HG02884 (cell line): Measurements from ENCODE around the gene EFNA3.

ENCODE experiments used
- ATAC-seq: cut with Tn5 transposase; IDR thresholded peaks from one replicate; pipeline ENCODE4 v1.9.1; 2021; ENCODE audit warnings: mild to moderate bottlenecking, moderate library complexity; ENCODE audit not compliant: unreplicated experiment

The EFNA3 gene

DNA sequence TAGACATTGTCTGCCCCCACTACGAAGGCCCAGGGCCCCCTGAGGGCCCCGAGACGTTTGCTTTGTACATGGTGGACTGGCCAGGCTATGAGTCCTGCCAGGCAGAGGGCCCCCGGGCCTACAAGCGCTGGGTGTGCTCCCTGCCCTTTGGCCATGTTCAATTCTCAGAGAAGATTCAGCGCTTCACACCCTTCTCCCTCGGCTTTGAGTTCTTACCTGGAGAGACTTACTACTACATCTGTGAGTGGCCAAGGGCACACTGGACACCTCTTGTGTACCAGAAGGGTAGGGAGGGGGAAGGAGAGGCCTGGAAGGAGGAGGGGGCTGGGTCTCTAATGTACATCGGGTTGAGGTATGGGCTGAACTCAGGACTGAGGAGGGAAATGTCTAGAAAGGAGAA lies 11.9 kb upstream of the EFNA3 start:
- no peak for ATAC-seq

DNA sequence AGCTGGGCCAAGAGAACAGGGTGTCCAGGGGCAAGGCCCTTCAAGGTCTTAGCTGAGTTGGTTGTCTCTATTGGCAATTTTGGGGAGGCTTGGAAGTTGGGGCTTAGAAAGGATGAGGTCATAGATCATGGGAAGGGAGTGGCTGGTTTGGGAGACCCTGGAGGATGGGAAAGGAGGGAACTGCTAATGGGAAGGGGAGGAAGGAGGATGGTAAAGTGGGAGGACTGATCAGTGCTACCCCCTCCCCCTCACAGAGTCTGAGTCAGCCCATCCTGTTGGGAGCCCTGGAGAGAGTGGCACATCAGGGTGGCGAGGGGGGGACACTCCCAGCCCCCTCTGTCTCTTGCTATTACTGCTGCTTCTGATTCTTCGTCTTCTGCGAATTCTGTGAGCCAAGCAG lies 10.0 kb upstream of the EFNA3 start:
- no peak for ATAC-seq

DNA sequence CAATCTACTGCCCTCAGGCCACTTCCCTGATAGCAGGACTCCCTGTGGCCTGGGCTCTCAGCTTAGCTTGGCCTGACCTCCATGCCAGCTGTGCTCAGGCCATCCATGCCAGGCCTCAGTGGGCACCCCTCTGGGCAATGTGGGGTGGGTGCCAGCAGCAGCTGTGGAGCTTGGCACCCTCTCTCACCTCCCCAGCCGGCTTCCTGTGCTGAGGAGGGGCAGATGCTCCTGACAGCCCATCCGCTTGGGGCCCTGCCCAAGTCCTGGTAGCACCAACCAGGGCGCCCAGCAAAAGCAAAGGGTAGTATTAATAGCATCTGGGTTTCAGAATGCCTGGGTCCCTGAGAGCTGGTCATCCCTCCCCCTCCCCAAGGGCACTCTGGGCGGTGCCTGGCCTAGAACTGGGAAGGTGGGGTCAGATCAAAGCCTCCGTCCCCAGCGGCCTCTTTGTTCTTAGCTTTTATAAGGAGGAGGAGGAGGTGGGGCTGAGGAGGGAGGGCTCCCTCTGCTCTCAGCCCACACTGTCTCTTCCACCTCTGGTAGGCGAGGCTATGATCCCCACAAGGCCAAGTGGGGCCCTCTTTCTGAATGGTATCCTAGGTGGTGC lies 9.0 kb upstream of the EFNA3 start:
- ATAC-seq = no peak

DNA sequence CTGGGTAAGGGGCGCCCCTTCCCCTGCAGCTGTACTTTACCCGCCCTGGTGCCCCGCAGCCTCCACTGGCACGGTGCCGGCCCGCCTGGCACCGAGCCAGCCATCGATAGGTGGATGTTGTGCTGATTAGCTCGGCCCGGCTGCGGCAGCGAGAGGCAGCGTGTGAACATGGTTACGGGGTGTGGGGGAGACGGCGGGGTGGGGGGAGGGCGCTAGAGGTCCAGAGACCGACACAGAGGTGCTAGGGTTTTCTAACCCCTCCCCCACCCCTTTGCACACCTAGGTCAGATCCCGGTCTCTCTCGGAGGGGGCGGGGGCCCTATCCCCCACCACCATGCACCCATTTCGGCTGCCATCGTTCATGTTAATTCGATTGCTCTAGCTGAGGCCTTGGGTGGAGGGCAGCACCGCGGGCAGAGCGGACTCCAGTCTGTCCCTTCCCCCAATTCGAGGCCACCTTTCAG lies 8.4 kb upstream of the EFNA3 start:
- ATAC-seq = no peak

DNA sequence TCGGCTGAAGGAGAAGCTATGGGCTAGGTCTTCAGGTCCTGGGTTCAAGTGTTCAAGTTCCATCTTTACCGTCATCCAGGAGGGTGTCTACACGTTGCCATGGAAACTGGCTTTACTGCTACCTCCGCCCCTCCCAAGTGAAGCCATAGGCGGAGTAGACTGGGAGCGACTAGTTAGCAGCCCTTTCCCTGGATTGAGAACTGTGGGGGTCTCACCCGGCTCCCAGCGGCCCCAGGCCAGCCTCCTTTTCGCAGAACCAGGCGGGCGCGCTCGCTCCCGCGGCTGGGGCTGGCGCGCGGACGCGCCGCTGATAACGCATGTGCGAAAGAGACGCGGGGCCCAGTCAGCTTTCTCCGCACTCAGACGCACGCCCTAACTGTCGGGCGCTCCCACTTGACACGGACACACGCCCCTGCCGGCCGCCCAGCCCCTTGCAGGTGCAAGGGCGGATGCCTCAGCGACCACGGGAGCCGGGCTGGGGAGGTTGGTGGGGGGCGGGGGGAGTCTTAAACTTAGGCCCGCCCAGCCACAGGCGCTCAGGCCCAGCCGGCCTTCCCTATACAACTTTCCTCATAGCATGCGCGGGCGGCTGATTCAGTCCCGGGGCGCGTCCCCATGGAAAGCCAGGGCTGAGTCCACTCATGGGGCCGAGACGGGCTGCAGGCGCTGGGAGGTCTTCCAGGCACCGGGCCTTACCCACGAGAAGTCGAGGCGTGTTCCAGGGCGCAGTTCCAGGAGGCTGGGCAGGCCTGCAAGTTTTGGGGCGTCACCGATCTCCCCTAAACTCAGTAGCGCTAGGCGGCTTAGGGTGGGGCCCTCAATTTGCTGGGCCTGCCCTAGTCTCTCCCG lies 7.7 kb upstream of the EFNA3 start:
- no peak for ATAC-seq

DNA sequence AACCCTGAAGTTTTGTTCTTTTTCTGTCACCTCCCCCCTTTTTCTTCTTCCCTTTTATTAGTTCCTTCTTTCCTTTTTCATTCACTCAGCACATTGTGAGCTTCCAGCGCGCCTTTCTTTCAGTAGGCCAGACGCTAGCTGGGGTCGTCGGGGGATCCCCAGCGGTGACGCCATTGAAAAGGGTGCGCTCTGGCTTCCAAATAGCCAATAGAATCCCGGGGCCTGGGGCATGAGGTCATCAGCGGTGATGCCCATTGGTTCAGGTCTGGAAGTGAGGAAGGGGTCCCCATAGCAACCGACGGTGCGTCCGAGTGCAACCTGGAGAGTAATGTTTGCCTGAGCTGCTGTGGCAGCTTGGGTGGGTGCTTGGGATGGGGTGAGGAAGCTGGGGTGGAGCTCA lies 6.9 kb upstream of the EFNA3 start:
- no peak for ATAC-seq

DNA sequence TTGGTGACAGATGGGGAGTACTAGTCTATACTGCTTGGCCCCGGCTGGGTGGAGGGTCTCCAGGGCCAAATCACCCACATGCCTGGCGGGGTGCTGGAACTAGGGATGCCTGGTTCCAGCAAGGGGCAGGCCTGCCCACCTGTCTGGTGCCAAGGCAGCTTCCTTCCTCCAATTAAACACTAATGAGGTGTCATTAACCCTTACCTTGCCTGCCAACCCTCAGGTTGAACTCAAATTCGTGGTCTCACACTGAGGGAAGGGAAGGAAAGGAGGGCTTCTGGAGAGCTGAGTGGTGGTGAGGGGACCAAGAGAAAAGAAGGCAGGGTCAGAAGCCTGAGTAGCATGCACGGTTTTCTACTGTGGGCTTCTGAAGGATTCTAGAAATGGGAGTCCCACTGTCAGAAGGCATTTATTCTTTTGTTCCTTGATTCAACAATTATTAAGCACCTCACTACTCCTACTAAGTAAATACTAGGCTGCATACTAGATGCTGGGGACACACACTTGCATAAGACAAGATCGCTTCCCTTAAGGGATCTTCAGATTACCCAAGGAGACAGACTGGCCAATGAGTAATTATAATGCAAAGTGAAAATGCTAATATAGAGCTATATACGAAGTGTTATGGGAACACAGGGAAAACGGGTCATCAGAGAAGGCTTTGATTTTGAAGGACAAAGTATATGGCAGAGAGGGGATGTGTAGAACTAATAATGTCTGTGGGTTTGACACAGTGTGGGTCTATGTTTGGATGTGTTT lies 5.9 kb upstream of the EFNA3 start:
- no peak for ATAC-seq

DNA sequence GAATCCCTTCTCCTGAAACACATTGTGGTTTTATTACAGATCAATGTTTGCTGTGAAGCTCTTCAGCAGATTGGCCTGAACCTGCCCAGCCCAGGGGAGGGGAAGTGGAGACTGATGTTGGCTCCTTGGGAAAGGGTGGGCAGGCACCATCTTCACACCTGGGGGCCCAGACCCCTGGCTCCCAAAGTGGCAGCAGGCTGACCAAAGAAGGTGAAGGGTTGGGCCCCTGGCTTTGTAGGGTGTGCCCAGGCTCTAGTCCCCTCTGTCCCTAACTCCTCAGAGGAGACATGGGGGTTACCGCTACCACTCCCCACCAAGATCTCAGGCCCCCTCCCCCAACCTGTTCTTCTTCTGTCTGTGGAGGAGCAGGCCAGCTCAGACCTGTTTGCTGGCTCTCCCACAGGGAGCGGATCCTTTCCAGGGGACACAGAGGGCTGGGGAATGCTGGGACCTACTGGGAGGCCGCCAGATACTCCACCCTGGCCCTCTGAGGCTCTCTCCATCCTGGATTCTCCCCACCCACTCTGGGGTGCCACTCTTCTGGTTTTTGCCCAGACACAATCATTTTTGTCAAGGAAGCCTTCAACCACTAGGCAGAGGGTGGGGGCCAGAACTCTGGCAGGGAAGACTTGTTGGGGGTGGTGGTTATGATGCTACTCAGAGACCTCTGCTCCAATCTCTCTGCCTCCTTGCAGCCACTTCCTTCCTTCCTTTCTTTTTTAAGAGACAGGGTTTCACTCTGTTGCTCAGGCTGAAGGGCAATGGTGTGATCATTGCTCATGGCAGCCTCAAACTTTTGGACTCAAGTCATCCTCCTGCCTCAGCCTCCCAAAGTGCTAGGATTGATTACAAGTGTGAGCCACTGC lies 5.0 kb upstream of the EFNA3 start:
- ATAC-seq = no peak

DNA sequence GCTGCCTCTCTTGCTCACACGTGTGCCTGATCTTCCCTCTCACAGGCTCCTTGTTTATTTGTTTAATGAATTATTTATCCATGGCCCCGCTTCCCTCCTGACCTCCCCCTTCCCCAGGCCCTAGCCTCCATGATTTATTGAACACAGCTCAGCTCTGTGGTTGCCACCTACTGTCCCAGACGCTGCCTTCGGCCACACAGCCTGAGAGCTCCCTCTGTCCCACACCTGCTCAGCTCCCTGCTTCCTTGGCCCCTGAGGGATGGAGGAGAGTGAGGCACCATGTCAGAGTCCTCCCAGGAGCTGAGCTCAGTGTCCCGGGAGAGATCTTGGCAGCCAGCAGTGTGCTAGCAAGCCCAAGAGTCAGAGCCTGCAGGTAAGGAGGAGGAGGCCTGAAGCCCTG lies 3.1 kb upstream of the EFNA3 start:
- no peak for ATAC-seq

DNA sequence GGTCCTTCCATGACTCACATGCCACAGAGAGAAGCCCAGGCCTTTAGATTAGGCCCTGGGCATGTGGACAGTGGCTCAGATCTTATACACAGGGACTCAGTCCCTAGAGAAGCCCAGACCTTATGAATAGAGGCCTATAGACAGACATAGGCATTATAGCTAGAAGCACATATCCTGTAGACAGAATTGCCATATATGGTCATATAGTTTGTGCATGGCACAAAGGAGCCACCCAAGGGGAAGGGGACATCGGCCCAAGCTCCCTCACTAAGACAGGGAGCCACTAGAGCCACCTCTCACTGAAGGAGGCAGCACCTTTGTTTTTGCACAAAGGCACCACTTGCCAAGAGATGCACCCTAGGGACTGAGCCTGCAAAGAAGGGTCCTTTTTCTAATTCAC lies 2.3 kb upstream of the EFNA3 start:
- no peak for ATAC-seq

DNA sequence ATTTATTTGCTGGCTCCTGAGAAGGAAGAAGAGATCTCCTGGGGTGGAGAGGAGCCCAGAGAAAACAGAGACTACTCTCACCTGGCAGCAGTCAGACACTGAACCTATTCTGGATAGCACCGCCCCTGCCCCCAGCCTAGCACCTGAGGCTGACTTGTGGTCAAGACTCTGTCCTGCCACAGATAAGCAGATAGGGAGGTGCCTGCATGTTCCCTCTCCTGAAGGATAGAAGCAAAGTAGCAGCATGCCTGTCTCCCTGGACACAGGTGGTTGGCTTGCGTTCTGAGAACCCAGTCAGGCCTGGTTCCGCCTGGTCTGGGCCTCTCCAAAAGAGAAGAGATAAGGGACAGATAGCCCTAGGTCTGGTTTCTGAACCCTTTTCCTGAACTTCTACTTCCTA lies 1.3 kb upstream of the EFNA3 start:
- no peak for ATAC-seq

DNA sequence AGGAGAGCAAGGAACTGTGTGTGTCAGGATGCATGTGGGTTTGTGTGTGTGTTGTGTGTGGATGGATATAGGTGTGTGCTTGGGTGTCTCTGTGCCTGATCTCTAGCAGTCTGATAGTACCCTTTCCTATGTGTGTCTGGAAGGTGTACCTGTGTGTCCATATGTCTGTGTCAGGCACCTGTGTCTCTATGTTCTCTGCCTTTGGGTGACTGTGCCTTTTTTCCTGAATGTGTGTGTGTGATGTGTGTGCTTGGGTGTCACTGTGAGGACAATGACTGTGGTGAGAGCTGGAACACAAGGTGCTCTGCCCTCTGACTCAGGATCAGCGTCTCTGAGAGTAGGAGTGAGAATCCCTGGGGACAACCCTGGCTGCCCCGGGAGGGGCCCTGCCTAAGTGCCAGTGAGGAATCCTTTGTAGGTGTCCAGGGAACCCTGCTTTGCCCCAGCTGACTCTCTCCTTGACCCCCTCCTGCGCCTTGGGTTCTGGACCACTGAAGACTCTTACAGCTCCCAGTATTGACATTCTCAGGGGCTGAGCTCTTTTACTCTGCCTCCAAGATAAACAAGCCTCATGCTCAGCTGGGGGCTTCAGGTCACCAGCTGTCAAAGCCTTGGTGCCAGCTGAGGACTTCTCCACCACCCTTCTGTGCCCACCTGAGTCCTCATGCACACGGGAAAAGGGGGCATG lies 735 bp upstream of the EFNA3 start:
- ATAC-seq = no peak

DNA sequence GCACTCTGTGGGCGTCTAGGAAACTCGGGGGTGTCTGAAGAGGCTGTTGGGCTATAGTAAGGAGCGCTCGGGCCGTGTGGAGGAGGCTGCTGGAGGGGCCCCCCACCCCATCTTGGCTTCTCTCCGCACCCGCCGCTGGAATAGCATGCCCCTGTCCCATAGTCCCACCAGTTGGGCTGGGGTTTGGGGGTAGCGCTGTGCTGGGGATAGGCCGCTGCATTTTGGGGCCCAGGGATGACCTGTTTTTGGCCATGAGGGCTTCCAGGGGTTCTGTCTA lies 511 bp downstream of the EFNA3 start:
- no peak for ATAC-seq

DNA sequence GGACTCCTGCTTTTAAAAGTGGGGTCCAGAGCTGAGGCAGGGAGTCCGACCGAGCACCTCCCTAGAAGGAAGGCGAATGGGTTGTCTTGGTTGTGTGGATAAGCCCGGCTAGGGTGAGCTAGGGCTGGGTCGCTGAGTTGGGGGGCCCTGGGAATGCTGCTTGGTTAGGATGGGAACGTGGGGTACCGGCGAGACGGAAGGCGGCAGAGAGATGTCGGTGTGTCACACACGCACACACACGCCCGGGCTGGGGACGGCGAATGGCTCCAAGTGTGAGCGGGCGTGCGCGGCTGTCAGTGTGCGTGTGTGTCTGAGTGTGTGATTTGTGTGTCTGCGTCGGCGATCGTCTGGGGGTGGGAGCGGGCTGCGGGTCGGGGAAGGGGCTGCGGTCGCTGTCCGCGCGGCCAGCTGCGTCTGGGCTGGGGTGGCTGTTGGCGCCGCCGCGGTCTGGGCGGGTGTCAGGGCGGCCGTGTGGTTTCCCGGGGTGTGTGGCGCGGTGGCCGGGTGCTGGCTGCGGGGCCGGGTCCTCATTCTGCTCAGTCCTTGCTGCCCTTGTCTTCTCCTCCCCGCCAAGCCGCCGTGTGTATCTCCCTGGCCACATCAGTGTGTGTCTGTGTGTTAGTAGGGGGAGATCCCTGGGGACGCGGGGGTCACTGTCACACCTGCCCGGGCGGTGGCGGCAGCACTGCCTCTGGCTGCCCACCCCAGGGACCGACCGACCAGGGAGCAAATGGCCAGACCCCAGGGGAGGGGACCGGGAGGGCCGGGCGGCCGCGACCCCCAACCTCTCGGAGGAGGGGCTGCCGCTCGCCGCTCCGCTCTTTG lies 1.1 kb downstream of the EFNA3 start:
- ATAC-seq = no peak

DNA sequence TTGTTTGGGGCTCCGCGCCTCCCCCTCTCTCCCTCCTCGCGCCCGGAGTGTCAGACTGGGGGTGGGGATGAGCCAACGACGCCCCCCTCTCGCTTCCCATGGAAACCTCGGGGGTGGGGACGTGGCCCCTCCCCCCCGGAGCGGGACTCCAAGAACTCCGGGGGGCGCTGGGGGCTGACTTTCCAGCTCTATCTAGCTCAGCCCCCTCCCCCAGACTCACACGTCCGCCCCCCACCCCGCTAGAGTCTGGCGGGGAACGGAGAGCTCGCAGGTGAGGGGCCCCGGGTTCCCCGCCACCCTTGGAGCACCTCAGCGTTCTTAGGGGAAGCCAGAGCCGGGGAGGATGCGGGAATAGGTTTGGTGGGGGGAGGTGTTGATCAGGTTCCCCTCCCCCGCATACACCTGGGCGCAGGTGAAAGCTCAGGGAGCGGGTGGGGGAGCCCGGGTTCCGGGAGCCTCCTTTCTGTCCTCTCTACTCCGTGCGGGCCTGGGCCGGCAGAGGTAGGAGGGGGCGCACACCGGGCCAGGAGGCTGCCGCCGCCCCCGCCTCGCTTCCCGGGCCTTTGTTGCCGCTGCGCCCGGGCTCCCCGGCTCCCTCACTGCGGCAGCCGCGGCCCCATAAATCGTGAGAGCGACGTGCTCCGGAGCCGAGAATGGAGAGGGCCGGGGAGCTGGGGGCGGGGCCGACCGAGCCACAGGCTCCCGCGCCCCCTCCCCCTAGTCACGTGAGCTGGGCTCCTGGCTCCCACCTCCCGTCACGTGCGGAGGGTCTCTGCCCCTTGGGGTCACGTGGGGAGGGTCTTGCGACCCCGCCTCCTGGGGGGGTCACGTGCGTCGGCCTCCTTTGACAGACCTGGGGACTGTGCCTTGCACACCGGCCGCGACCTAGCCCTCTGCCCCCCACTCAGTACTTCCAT lies 1.9 kb downstream of the EFNA3 start:
- ATAC-seq = no peak

DNA sequence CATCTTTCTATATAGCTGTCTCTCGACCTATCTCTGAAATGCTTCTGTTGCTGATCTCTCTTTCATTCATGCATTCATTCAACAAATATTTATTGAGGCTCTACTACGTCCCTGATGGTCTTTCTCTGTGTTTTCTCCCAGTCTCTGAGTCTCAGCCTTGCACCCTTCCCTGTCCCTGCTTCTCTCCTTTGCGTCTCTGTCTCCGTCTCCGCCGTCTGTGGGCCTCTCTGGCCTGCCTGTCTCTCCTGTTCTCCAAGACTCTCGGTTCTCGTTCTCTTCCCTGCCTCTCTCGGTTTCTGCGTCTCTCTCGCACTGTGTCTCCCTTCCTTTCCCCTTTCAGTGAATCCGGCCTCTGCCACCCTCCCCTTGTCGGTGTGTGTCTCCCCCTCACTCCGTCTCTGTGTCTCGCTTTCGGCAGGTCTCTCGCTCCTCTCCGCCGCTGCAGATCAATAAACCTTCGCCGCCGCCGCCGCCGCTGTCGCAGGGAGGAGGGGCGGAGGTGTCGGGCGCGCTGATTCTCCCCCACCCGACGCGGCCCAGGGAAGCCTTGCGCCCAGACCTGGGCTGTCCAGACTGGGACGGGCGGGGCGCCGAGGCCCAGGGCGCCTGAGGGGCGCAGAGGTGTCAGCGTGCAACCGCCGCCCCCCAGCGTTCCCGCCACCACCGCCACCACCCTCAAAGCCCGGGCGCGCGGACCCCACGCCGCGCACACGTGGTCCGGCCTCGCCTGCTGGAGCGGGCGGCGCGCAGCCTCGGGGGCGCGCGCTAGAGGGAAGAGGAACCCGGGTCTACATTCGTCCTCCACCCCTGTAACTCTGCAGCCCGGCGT lies 3.0 kb downstream of the EFNA3 start:
- ATAC-seq = no peak

DNA sequence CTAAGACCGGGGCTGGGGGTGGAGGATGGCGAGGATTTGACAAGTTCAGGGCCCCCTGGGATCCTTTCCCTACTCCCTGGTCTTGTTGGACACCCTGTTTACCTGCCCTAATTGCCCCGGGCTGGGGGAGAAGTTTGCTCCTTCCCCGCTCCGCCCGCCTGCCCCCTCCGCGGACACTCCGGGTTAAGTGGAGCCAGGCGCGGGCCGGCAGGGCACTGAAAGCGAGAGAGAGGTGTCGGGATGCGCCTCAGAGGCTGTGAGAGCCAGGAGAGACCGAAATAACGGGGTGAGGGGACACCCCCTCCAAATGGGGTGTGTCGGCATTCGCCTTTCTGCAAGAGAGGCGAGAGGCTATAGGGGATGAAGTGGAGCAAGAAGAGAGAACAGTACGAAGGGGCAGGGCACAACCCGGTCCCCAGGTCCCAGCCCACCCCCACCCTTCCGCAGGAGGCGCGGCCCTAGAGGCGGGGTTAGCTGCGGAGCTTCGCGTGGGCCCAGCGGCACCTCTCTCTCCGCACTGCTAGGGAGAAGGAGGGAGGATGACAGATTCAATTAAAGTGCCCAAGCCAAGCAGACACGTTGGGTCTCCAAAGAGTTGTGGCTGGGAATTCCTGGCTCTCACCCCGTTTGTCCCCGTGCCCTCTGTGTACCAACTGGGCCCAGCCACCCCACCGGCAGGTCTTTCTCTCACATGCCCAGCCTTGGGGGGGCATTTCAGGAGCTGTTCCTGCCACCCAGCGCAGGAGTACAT lies 3.8 kb downstream of the EFNA3 start:
- no peak for ATAC-seq
